ENCODE measurements around the gene VEPH1.

- TF ChIP-seq CTCF (IDR thresholded peaks at IDR 0.05 in 4 of 5, conservative IDR thresholded peaks at IDR 0.05 in 1 of 5) (no peak), POLR2A (IDR thresholded peaks at IDR 0.05) (no peak)
Observed at GRCh38 chr3:157300981-157301663, 202.1 kb downstream of the VEPH1 start.

Measured in gastrocnemius medialis (tissue), 4 donors.